GM18507 (cell line): ENCODE data around the gene ULK4.

Source experiments
- DNase-seq: peaks from one replicate; pipeline ENCODE4 v3.0.0; 2011; ENCODE audit warnings: low read depth; ENCODE audit not compliant: insufficient read length; ENCODE audit errors: extremely low spot score
- FAIRE-seq: peaks from 2 replicates; lab custom pipeline; 2011; peaks lifted over from hg19 to GRCh38; lab: Jason Lieb, UNC

Gene ULK4

GRCh38 chr3:41224120-41224806 lies 737.6 kb downstream of the ULK4 start:
- DNase-seq (no peak), FAIRE-seq (no peak)

DNA sequence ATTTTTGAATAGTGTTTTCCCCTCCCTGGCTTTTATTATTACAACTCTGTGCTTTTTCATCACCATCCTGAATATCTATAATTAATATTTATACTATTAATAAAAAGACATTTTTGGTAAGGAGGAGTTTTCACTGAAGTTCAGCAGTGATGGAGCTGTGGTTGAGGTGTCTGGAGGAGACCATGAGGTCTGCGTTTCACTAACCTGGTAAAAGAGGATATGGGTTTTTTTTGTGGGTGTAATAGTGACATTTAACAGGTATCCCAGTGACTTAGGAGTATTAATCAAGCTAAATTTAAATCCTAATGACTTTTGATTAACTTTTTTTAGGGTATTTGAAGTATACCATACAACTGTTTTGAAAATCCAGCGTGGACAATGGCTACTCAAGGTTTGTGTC lies 738.2 kb downstream of the ULK4 start:
- no peak for DNase-seq
- FAIRE-seq = no peak

GRCh38 chr3:41223078-41223477 lies 738.8 kb downstream of the ULK4 start:
- FAIRE-seq = no peak
- DNase-seq = no peak

DNA sequence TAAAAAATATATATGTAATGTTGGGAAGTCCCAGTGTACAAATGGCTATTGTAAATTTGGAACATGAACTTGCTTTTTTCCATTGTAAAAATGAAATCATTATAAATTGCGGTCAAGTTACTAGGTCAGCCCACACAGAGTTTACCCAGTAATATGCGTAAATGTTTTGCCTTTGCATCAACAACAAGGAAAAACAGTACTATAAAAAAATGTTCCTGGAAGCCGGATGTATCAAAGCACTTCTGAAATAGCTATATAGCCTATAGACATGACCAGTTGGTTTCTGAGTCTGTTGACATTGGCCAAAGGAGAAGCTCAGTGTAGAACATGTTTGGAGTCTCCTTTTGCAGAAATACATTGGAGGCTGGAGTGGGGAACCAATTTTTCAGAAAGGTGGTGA lies 739.4 kb downstream of the ULK4 start:
- no peak for FAIRE-seq

GRCh38 chr3:41222012-41222411 lies 739.9 kb downstream of the ULK4 start:
- FAIRE-seq = no peak

More for the DNA sequence above, 739.4 kb downstream of the ULK4 start:
- DNase-seq = no peak

DNA sequence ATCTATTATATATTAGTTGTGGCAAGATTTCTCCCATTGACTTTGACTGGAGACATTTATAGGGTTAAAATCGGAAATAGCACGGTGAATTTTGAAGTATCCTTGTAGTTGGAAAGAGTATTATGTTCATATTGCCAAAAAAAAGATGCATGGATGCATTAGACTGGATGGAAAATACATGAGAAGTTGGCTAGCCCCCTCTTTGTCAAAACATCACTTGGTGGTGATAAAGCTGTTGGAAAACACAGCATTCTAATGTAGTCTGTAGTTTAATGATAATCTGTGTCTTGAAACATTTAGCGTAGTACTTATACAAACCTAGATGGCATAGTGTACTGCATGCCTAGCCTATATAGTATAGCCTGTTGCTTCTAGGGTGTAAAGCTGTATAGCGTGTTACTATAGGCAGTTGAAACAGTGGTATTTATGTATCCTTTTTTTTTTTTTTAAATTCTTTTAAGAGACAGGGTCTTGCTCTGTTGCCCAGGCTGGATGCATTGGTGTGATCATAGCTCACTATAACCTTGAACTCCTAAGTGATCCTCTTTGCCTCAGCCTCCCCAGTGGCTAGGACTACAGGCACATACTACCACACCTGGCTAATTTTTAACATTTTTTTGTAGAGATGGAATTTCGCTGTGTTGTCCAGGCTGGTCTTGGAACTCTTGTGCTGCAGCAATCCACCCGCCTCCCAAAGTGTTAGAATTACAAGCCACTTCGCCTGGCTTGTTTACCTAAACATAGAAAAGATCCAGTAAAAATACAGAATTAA lies 740.8 kb downstream of the ULK4 start:
- FAIRE-seq = no peak
- DNase-seq = no peak

More at GRCh38 chr3:41222012-41222411, 739.9 kb downstream of the ULK4 start:
- DNase-seq = no peak

DNA sequence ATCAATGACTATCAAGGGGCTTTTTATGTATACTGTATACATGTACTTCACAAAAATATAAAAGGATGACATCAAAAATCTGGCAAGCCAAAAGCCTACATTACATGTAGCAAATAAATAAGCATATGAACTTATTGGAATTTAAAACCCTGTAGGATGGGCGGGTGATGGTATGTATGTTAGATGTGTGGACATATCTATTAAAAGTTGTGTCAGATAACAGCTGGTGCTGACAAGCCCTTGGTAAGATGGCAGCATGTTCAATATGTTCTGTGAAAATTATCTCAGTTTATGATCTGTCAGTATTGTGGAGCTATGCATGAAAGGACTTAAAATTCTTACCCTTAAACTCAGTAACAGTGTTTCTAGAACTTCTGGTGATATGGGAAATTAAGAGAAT lies 742.5 kb downstream of the ULK4 start:
- no peak for DNase-seq
- FAIRE-seq = no peak

DNA sequence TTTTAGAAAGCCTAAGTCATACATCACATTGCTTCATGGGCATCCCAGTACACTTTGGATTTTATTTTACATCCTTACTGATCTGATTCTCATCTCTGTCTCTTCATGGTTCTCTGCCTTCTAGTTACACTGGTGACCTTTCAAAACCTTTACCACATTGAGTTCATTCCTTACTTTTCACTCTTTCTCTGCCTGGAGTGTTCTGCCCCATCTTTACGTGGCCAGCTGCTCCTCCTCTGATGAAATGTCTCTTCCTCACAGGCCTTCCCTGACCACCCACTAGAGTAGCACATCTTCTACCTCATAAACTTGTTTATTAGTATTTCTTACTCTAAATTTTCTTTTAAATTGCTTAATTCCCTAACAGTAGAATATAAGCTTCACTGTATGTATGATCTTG lies 744.9 kb downstream of the ULK4 start:
- no peak for FAIRE-seq
- DNase-seq = no peak

GRCh38 chr3:41216422-41216821 lies 745.5 kb downstream of the ULK4 start:
- DNase-seq (no peak), FAIRE-seq (no peak)

DNA sequence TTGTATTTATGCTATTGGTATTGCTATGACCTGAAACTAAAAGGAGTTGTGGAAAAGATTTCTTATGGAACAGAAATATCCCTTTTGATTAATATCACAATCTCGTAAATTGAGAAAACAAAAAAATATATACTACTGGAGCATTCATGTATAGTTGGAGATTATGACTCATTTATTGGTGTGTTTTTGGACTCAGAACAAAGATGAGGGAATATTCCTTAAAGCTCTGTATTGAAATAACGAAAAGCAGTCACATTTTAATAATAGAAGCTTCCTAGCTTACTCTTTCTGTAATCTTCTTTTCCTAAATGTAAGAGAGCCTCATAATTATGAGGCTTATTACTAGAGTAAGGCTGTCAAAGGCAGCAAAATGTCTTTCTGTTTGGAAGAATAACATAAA lies 748.3 kb downstream of the ULK4 start:
- no peak for DNase-seq
- FAIRE-seq = no peak

DNA sequence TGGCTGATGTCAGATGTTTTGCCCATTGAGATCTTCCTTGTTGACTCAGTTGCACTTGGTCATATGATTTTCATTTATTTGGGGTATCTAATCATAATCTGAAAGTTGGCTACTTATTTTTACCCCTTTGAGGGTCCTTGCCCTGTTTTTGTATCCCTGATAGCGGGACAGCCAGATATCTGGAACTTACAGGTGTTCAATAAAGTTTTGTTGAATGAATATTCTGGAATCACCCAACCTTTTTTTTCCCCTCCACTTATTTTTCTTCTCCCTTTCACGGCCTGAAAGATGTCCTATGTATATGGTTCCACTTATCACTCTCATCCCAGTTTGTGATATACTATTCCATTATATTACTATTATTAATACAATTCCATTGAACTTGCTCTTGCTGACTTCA lies 749.8 kb downstream of the ULK4 start:
- FAIRE-seq = no peak
- DNase-seq = no peak

- FAIRE-seq (no peak), DNase-seq (no peak)
Observed at GRCh38 chr3:41210966-41211365, 750.9 kb downstream of the ULK4 start.

DNA sequence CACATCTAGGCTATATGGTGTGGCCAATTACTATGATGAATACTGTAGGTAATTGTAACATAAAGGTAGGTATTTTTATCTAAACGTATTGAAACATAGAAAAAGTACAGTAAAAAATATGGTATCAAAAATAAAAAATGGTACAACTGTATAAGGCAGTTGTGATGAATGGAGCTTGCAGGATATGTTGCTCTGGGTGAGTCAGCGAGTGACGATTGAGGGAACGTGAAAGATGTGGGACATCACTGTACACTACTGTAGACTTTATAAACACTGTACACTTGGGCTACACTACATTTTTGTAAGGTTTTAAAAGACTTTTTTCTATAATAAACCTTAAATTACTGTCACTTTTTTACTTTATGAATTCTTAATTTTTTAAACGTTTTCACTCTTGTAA lies 752.3 kb downstream of the ULK4 start:
- FAIRE-seq = no peak
- no peak for DNase-seq

DNA sequence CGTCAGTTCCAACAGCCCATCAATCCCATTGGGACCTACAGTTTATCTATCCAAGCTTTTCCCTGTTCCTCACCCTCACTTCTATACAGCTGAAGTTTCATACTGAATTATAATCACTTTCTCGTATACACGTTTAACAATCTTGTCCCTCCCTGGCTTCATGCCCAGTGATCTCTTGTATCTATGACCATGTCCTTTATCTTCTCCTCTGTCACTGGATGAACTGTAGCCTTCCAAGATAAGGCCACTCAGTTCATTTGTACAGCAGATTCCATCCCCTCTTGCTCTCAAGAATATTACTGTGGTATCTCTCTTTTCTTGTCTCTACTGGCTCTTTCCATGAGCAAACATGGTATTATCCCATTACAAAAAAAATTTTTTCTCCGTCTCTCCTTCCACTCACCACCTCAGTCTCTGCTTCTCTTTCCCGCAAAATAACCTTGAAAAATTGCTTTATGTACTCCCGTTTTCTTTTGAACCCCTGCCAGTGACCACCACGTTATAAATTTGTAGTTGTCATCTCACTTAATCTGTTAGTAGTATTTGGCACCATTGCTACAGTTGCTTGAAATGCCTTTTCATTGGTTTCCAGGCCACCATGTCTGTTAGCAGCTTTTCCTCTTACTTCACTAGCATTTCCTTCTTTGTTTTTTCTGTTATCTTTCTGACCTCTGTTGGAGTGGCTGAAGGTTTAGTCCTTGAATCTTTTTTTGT lies 753.2 kb downstream of the ULK4 start:
- DNase-seq = no peak
- no peak for FAIRE-seq

DNA sequence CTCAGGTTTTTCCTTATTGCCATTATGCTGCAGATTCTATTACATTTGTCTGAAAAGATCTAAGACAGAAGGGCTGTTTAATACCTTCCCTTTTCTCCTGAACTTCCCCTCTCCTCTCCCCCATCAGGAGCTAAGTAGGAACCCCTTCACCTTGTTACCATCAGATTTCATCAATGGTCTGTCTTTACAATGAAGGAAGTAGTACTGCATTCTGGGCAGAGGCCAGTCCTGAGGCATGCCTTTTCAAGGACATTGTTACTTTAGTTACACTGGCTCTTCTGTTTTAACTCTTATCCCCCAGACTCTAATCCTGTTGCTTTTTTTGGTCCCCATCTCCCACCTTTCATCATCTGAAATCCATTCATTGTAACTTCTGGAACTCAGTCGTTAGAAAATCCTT lies 754.5 kb downstream of the ULK4 start:
- DNase-seq (no peak), FAIRE-seq (no peak)

GRCh38 chr3:41205591-41205990 lies 756.3 kb downstream of the ULK4 start:
- FAIRE-seq = no peak
- DNase-seq = no peak

GRCh38 chr3:41204369-41204768 lies 757.5 kb downstream of the ULK4 start:
- no peak for FAIRE-seq
- no peak for DNase-seq

- no peak for DNase-seq
- peak; percentile 57 for FAIRE-seq
Observed at GRCh38 chr3:41202834-41203345, 759.0 kb downstream of the ULK4 start.

- no peak for DNase-seq
- peak; percentile 57 for FAIRE-seq
Observed at GRCh38 chr3:41202075-41202833, 759.6 kb downstream of the ULK4 start.

DNA sequence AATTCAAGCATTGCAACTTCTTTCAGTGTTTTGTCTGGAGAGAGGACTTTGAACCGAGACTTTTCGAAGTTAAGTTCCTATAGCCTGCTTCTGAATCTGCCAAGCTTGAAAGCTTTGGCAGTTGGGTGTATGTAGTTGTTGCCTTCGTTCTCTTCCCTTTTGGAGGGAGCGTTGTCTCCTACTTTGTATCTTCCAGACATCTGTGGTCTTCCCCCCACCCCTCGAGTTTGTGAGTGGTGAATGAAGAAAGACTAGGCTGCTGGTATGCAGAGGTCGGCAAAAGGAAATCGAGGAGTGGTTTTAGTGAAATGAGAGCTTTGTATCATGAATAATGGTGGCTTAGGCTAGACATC lies 761.3 kb downstream of the ULK4 start:
- FAIRE-seq (peak; percentile 56), DNase-seq (no peak)
